Retina (tissue), 1 donor: ENCODE data around the gene LGI2.

Source experiments
- DNase-seq: peaks from one replicate; pipeline ENCODE4 v3.0.0-alpha.2; 2016

The LGI2 gene

GRCh38 chr4:24957886-24958285, 72.9 kb downstream of the LGI2 start:
- DNase-seq = no peak

- no peak for DNase-seq
Observed at GRCh38 chr4:24956763-24957162, 74.0 kb downstream of the LGI2 start.

- DNase-seq = no peak
Observed at GRCh38 chr4:24956091-24956490, 74.7 kb downstream of the LGI2 start.

GRCh38 chr4:24952667-24953066, 78.1 kb downstream of the LGI2 start:
- DNase-seq = no peak

GRCh38 chr4:24949970-24950369, 80.8 kb downstream of the LGI2 start:
- DNase-seq = no peak
